H1 (cell line): Measurements from ENCODE around the gene PHLDA2.
A peak's percentile ranks its signal among the peaks of the same experiment; 100 is the strongest.

ENCODE experiments used
- BRCA1 ChIP-seq: IDR thresholded peaks from 2 replicates; pipeline ENCODE4 v1.6.1; 2012; ENCODE audit warnings: low read depth, low read length, improper control_type of control experiment
- EP300 ChIP-seq, 2 experiments: IDR thresholded peaks; 1 replicate in 1 of 2; 2 replicates in 1 of 2; pipeline ENCODE4 v1.6.1; 2011 to 2012; ENCODE audit warnings: low read depth in 2 of 2, low read length in 2 of 2, mild to moderate bottlenecking in 2 of 2, borderline replicate concordance in 1 of 2, inconsistent platforms in 1 of 2, moderate library complexity in 1 of 2
- EZH2 ChIP-seq: fragments of 200-600 bp; sonication (generic); IDR thresholded peaks from 2 replicates; pipeline ENCODE4 v1.7.1; 2012; ENCODE audit warnings: low read depth, mild to moderate bottlenecking, moderate library complexity, low read length, inconsistent platforms; ENCODE audit not compliant: severe bottlenecking
- HDAC2 ChIP-seq, 2 experiments: fragments of 300-600 bp in 1 of 2; sonication (generic) in 1 of 2; IDR thresholded peaks; 2 replicates each; pipeline ENCODE4 v1.6.1; 2011 to 2012; ENCODE audit warnings: low read depth in 2 of 2, low read length in 2 of 2, mild to moderate bottlenecking in 2 of 2, moderate library complexity in 2 of 2, borderline replicate concordance in 1 of 2, inconsistent platforms in 1 of 2
- POLR2AphosphoS5 ChIP-seq: IDR thresholded peaks from 2 replicates; pipeline ENCODE4 v1.6.1; 2011; ENCODE audit warnings: low read depth, low read length
- RBBP5 ChIP-seq: IDR thresholded peaks from 2 replicates; pipeline ENCODE4 v1.7.1; 2012; ENCODE audit warnings: low read depth, mild to moderate bottlenecking, inconsistent platforms, low read length, moderate library complexity, borderline replicate concordance
- SIN3A ChIP-seq, 2 experiments: IDR thresholded peaks in 1 of 2; conservative IDR thresholded peaks in 1 of 2; 2 replicates each; pipeline ENCODE4 v1.6.1; 2011 to 2012; ENCODE audit warnings: low read length in 2 of 2, improper control_type of control experiment in 1 of 2, low read depth in 1 of 2, mild to moderate bottlenecking in 1 of 2
- SP1 ChIP-seq: IDR thresholded peaks from 2 replicates; pipeline ENCODE4 v1.6.1; 2011; ENCODE audit warnings: low read depth, low read length
- TF ChIP-seq, protein P1 (sequence below), 3 experiments: IDR thresholded peaks; 1 replicate in 2 of 3; 2 replicates in 1 of 3; pipeline versions ENCODE4 v1.5.1 to v1.6.1; 2011; ENCODE audit warnings: low read length in 3 of 3, mild to moderate bottlenecking in 3 of 3, inconsistent platforms in 2 of 3, low read depth in 1 of 3, moderate library complexity in 1 of 3; ENCODE audit not compliant: insufficient read depth in 1 of 3; ENCODE audit errors: control extremely low read depth in 1 of 3
- TF ChIP-seq, protein P2 (sequence below): IDR thresholded peaks from 2 replicates; pipeline ENCODE4 v1.6.1; 2011; ENCODE audit warnings: low read depth, mild to moderate bottlenecking, low read length; ENCODE audit not compliant: insufficient read depth
- TF ChIP-seq, protein P3 (sequence below): IDR thresholded peaks from 2 replicates; pipeline ENCODE4 v1.6.1; 2011; ENCODE audit warnings: low read length, improper control_type of control experiment
- TF ChIP-seq, protein P4 (sequence below): IDR thresholded peaks from 2 replicates; pipeline ENCODE4 v1.6.1; 2012; ENCODE audit warnings: low read length, inconsistent platforms

DNA sequence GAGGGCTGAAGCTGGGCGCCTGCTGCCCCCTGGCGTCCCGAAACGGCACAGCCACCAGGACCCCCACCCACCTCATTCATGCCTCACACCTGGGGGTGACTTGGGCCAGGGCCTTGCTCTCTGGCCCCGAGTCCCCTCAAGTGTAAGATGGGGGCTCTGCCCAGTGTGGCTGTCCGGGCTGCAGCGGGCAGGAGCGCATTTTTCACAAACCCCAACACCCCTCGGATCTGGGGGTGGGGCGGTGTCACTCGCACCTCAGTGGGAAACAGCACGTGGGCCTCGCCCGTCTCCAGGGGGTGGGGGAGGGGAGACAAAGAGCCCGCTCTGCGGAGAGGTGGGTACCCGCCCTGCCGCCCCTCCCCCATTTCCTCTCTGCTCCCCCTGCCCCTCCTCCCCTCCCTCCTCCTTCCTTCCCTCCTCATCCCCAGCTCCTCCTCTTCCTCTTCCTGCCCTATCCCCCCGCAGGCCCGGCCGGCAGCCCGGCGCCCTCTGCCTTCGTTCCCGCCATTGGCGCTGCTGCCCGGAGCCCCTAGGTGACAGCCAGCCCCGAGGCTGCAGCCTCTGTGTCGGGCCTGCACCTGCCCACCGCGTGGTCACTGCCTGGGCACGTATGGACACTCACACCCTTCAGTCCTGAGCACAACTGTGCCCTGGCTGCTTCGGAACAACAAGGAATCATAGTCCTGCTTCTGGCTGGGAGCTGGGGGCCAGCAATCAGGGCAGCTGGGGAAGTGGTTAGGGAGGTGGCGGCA is 36.8 kb downstream of the PHLDA2 start:
- peak; percentile 45 to 55; a peak in 2 of 4 replicates for TF ChIP-seq SIN3A (conservative IDR thresholded peaks at IDR 0.05 in 1 of 2, IDR thresholded peaks at IDR 0.05 in 1 of 2; ENCODE audit: low read depth in 1 of 2, low read length in 2 of 2)
- TF ChIP-seq, protein P1, sequence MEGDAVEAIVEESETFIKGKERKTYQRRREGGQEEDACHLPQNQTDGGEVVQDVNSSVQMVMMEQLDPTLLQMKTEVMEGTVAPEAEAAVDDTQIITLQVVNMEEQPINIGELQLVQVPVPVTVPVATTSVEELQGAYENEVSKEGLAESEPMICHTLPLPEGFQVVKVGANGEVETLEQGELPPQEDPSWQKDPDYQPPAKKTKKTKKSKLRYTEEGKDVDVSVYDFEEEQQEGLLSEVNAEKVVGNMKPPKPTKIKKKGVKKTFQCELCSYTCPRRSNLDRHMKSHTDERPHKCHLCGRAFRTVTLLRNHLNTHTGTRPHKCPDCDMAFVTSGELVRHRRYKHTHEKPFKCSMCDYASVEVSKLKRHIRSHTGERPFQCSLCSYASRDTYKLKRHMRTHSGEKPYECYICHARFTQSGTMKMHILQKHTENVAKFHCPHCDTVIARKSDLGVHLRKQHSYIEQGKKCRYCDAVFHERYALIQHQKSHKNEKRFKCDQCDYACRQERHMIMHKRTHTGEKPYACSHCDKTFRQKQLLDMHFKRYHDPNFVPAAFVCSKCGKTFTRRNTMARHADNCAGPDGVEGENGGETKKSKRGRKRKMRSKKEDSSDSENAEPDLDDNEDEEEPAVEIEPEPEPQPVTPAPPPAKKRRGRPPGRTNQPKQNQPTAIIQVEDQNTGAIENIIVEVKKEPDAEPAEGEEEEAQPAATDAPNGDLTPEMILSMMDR (IDR thresholded peaks at IDR 0.05; ENCODE audit: control extremely low read depth in 1 of 3, insufficient read depth in 1 of 3, low read depth in 1 of 3, low read length in 3 of 3), result peak in 2 of 3 experiments; percentile 92 to 93; a peak in 3 of 4 replicates
- TF ChIP-seq, protein P2, sequence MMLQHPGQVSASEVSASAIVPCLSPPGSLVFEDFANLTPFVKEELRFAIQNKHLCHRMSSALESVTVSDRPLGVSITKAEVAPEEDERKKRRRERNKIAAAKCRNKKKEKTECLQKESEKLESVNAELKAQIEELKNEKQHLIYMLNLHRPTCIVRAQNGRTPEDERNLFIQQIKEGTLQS, result no peak
- peak; percentile 34 to 62; a peak in 1 of 4 replicates for TF ChIP-seq HDAC2 (IDR thresholded peaks at IDR 0.05; ENCODE audit: borderline replicate concordance in 1 of 2, low read depth in 2 of 2, low read length in 2 of 2)
- TF ChIP-seq, protein P3, sequence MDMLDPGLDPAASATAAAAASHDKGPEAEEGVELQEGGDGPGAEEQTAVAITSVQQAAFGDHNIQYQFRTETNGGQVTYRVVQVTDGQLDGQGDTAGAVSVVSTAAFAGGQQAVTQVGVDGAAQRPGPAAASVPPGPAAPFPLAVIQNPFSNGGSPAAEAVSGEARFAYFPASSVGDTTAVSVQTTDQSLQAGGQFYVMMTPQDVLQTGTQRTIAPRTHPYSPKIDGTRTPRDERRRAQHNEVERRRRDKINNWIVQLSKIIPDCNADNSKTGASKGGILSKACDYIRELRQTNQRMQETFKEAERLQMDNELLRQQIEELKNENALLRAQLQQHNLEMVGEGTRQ, result no peak
- no peak; the same call in 1 of the 2 replicates for TF ChIP-seq RBBP5
- peak; percentile 25; the same call in 1 of the 2 replicates for TF ChIP-seq POLR2AphosphoS5
- TF ChIP-seq SP1, result 0 out of 2 replicates have a peak, but pooled peaks have one; percentile 31
- no peak for TF ChIP-seq EZH2
- TF ChIP-seq BRCA1, result no peak
- TF ChIP-seq EP300 (IDR thresholded peaks at IDR 0.05; ENCODE audit: borderline replicate concordance in 1 of 2, low read depth in 2 of 2, low read length in 2 of 2), result 0 out of 3 replicates have a peak, but pooled peaks of 1 of the 2 experiments have one; percentile 6
- TF ChIP-seq, protein P4, sequence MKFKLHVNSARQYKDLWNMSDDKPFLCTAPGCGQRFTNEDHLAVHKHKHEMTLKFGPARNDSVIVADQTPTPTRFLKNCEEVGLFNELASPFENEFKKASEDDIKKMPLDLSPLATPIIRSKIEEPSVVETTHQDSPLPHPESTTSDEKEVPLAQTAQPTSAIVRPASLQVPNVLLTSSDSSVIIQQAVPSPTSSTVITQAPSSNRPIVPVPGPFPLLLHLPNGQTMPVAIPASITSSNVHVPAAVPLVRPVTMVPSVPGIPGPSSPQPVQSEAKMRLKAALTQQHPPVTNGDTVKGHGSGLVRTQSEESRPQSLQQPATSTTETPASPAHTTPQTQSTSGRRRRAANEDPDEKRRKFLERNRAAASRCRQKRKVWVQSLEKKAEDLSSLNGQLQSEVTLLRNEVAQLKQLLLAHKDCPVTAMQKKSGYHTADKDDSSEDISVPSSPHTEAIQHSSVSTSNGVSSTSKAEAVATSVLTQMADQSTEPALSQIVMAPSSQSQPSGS, result no peak
